Gastroesophageal sphincter (tissue), 4 donors: ENCODE data around the gene ERC1. TPM values are rescaled to one million over a fixed set of nuclear protein-coding genes. Genes with fewer than 3 reads are reported as not detected.

Experiments used
- ATAC-seq: fragments of 150-250 bp; one replicate; pipeline ENCODE4 v1.9.1; 2016; ENCODE audit warnings: mild to moderate bottlenecking, moderate library complexity
- H3K27ac ChIP-seq, 4 donors: fragments of 200-600 bp; sonication (generic) in 3 of 4; 1 replicate in 3 of 4; 2 replicates in 1 of 4; pipeline ENCODE4 v1.5.1; 2016 to 2019
- H3K27me3 ChIP-seq: fragments of 200-600 bp; sonication (generic); one replicate; pipeline ENCODE4 v1.5.1; 2019
- H3K36me3 ChIP-seq, 2 donors: fragments of 200-600 bp; sonication (generic); one replicate each; pipeline ENCODE4 v1.5.1; 2019; ENCODE audit warnings: control low read depth in 1 of 2
- H3K4me1 ChIP-seq, 3 donors: fragments of 200-600 bp; sonication (generic); 1 replicate in 2 of 3; 2 replicates in 1 of 3; pipeline ENCODE4 v1.5.1; 2016 to 2019; ENCODE audit warnings: control low read depth in 2 of 3
- H3K4me3 ChIP-seq, 2 donors: fragments of 200-600 bp; sonication (generic); one replicate each; pipeline ENCODE4 v1.5.1; 2019; ENCODE audit warnings: mild to moderate bottlenecking in 1 of 2, moderate library complexity in 1 of 2
- H3K9me3 ChIP-seq, 3 donors: fragments of 200-600 bp; sonication (generic); one replicate each; pipeline ENCODE4 v1.5.1; 2017 to 2019; ENCODE audit warnings: control low read depth in 2 of 3
- EP300 ChIP-seq: sonication (generic); formaldehyde crosslinking; IDR thresholded peaks from one replicate; pipeline ENCODE4 v1.6.1; 2017; ENCODE audit warnings: antibody characterized with exemption, mild to moderate bottlenecking
- POLR2A ChIP-seq, 2 donors: fragments of 450-650 bp; IDR thresholded peaks; one replicate each; pipeline ENCODE4 v1.6.1; 2017; ENCODE audit warnings: antibody characterized with exemption in 2 of 2, mild to moderate bottlenecking in 2 of 2, moderate library complexity in 1 of 2
- POLR2AphosphoS5 ChIP-seq: sonication (generic); formaldehyde crosslinking; IDR thresholded peaks from one replicate; pipeline ENCODE4 v1.6.1; 2017; ENCODE audit warnings: antibody characterized with exemption
- WGBS, 2 donors: methylation state at CpG; one replicate each; pipeline ENCODE4 v1.1.5; 2018; ENCODE audit warnings: low coverage in 1 of 2; 5-methylcytosine and 5-hydroxymethylcytosine counted together
- total RNA-seq, 4 donors: library from RNA; depleted of rRNA; stranded (reverse); fragments of >200 nt; gene quantifications; one replicate each; pipeline ENCODE4 v1.1.0, GENCODE V29; 2016
- TF ChIP-seq, protein P1 (sequence below), 4 experiments: fragments of 200-600 bp in 2 of 4; fragments of 450-650 bp in 2 of 4; sonication (generic) in 1 of 4; IDR thresholded peaks; one replicate each; pipeline ENCODE4 v1.5.1; 2017 to 2019; ENCODE audit warnings: antibody characterized with exemption in 4 of 4, mild to moderate bottlenecking in 2 of 4, moderate library complexity in 2 of 4

ERC1 gene
- total RNA-seq, 4 donors from 2014 or later, result 38.3 to 80.2 (median 58.4) TPM

- ATAC-seq, result no peak
- H3K27ac ChIP-seq, result no peak overlapping the region
- 79 to 86% methylated on average over 1 of the region's 5 CpGs for WGBS, 2 donors
Observed at GRCh38 chr12:1019283-1019682, 28.3 kb downstream of the ERC1 start.

GRCh38 chr12:1020389-1020788, 29.4 kb downstream of the ERC1 start:
- 79 to 80% methylated on average over 1 to 3 of the region's 3 CpGs for WGBS, 2 donors
- Histone ChIP-seq H3K27me3 (no peaks in the 10 kb centered on the region), H3K4me3 (no peak overlapping the region), H3K27ac (no peak overlapping the region), H3K9me3 (no peaks in the 10 kb centered on the region), H3K4me1 (peaks cover 0 to 10% (median 0%) of the 10 kb centered on the region in 3 donors), H3K36me3 (peaks cover 0 to 11% of the 10 kb centered on the region in 2 donors)
- TF ChIP-seq EP300 (no peak), POLR2A (IDR thresholded peaks at IDR 0.05) (no peak)
- ATAC-seq, result no peak

More at GRCh38 chr12:1019283-1019682, 28.3 kb downstream of the ERC1 start:
- Histone ChIP-seq H3K4me1 (peaks cover 0 to 11% (median 0%) of the 10 kb centered on the region in 3 donors), H3K36me3 (peaks cover 0 to 11% of the 10 kb centered on the region in 2 donors), H3K9me3 (no peaks in the 10 kb centered on the region), H3K27me3 (no peaks in the 10 kb centered on the region), H3K4me3 (no peak overlapping the region)
- TF ChIP-seq POLR2AphosphoS5 (no peak), EP300 (no peak), POLR2A (IDR thresholded peaks at IDR 0.05) (no peak)
- TF ChIP-seq, protein P1, sequence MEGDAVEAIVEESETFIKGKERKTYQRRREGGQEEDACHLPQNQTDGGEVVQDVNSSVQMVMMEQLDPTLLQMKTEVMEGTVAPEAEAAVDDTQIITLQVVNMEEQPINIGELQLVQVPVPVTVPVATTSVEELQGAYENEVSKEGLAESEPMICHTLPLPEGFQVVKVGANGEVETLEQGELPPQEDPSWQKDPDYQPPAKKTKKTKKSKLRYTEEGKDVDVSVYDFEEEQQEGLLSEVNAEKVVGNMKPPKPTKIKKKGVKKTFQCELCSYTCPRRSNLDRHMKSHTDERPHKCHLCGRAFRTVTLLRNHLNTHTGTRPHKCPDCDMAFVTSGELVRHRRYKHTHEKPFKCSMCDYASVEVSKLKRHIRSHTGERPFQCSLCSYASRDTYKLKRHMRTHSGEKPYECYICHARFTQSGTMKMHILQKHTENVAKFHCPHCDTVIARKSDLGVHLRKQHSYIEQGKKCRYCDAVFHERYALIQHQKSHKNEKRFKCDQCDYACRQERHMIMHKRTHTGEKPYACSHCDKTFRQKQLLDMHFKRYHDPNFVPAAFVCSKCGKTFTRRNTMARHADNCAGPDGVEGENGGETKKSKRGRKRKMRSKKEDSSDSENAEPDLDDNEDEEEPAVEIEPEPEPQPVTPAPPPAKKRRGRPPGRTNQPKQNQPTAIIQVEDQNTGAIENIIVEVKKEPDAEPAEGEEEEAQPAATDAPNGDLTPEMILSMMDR (IDR thresholded peaks at IDR 0.05), result no peak

DNA sequence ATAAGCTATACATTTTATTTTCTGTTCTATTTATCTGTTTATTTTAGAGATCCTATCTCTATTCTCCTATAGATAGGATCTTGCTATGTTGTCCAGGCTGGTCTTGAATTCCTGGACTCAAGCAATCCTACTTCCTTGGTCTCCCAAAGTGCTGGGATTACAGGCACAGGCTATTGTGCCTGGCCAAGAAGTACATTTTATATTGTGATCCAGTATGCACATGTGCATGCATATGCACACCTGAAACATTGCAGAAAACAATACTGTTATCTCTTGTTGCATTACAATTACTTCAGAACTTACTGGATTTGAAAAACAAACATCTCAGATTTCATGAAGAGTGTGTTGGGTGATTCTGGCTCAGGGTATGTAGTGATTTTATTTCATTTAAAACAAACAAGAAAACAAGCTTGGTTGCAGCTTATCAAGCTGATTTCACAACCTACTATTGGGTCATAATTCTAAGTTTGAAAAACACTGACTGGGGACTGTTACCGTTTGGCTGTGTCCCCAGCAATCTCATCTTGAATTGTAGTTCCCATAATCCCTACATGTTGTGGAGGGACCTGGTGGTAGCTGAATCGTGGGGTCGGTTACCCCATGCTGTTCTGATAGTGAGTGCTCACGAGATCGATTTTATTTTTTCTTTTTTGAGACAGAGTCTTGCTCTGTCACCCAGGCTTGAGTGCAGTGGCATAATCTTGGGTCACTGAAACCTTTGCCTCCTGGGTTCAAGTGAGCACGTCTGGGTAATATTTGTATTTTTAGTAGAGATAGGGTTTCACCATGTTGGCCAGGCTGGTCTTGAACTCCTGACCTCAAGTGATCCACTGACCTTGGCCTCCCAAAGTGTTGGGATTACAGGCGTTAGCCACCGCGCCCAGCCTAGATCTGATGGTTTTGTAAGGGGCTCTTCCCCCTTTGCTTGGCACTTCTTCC, 31.3 kb downstream of the ERC1 start:
- Histone ChIP-seq H3K27ac (no peak overlapping the region), H3K4me1 (peaks cover 0 to 10% (median 0%) of the 10 kb centered on the region in 3 donors), H3K36me3 (peaks cover 0 to 17% of the 10 kb centered on the region in 2 donors), H3K27me3 (no peaks in the 10 kb centered on the region), H3K4me3 (no peak overlapping the region), H3K9me3 (no peaks in the 10 kb centered on the region)
- TF ChIP-seq EP300 (no peak), POLR2AphosphoS5 (no peak), POLR2A (IDR thresholded peaks at IDR 0.05) (no peak)
- TF ChIP-seq, protein P1 (IDR thresholded peaks at IDR 0.05), result no peak
- ATAC-seq, result no peak
- WGBS, 2 donors, result 94% methylated on average over 5 of the region's 9 CpGs

- WGBS, 2 donors, result 95 to 98% methylated on average over 3 of the region's 3 CpGs
- TF ChIP-seq EP300, result no peak
- no peak for TF ChIP-seq POLR2AphosphoS5
- TF ChIP-seq POLR2A (IDR thresholded peaks at IDR 0.05), result no peak
- TF ChIP-seq, protein P1 (IDR thresholded peaks at IDR 0.05), result no peak
- ATAC-seq, result no peak
- H3K4me3 ChIP-seq, result no peak overlapping the region
- H3K36me3 ChIP-seq, result peaks cover 0 to 43% of the 10 kb centered on the region in 2 donors
- no peaks in the 10 kb centered on the region for H3K4me1 ChIP-seq
- no peaks in the 10 kb centered on the region for H3K9me3 ChIP-seq
- no peaks in the 10 kb centered on the region for H3K27me3 ChIP-seq
- no peak overlapping the region for H3K27ac ChIP-seq
Observed at GRCh38 chr12:1030779-1031178, 39.8 kb downstream of the ERC1 start.

DNA sequence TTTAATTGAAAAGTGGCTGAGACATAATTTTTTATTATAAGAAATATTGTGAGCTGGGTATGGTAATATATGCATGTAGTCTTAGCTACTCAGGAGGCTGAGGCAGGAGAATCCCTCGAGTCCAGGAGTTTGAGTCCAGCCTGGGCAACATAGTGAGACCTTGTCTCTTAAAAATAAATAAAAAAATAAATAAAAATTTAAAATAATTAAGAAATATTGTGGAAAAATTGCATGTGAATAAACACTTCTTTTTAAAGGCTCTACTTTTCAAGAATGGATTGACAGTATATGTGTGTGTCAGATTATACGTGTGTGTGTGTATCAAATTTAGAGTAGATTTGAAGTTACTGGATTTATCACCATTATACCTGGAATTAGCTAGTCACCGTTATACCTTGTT, 43.2 kb downstream of the ERC1 start:
- peaks cover 0 to 18% of the 10 kb centered on the region in 2 donors for H3K36me3 ChIP-seq
- no peak for TF ChIP-seq POLR2A (IDR thresholded peaks at IDR 0.05)
- no peak for TF ChIP-seq EP300
- no peak for TF ChIP-seq POLR2AphosphoS5
- TF ChIP-seq, protein P1 (IDR thresholded peaks at IDR 0.05), result no peak
- no peaks in the 10 kb centered on the region for H3K27me3 ChIP-seq
- no peak overlapping the region for H3K4me3 ChIP-seq
- ATAC-seq, result no peak
- no peaks in the 10 kb centered on the region for H3K9me3 ChIP-seq
- 93 to 98% methylated on average over 3 of the region's 3 CpGs for WGBS, 2 donors
- no peak overlapping the region for H3K27ac ChIP-seq
- H3K4me1 ChIP-seq, result no peaks in the 10 kb centered on the region
